HPDE6-E6E7 (cell line): ENCODE measurements around the gene HIGD1A.

Experiments
- DNase-seq: peaks from one replicate; pipeline ENCODE4 v3.0.0; 2011; ENCODE audit warnings: missing footprints; ENCODE audit errors: extremely low spot score

The HIGD1A gene

GRCh38 chr3:42735615-42736014 lies 68.7 kb downstream of the HIGD1A start:
- DNase-seq: no peak

DNA sequence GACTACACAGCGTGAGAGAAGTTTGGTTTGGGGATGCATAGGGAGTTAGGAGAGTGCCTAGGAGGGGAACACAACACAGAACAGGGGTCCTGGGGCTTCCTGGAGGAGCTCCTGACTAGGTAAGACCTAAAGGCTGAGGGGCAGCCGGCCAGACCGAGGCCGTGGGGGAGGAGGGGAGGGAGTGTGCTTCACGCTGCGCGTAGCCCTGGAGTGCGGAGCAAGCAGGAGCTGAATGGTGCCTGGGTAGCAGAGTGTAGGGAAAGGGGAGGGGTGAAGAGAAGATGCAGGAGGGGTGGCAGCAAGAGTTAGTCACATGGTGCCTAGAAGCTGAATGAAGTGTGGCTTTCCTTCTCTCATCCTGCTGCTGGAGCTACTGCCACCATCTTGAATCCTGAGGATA lies 69.3 kb downstream of the HIGD1A start:
- no peak for DNase-seq

DNA sequence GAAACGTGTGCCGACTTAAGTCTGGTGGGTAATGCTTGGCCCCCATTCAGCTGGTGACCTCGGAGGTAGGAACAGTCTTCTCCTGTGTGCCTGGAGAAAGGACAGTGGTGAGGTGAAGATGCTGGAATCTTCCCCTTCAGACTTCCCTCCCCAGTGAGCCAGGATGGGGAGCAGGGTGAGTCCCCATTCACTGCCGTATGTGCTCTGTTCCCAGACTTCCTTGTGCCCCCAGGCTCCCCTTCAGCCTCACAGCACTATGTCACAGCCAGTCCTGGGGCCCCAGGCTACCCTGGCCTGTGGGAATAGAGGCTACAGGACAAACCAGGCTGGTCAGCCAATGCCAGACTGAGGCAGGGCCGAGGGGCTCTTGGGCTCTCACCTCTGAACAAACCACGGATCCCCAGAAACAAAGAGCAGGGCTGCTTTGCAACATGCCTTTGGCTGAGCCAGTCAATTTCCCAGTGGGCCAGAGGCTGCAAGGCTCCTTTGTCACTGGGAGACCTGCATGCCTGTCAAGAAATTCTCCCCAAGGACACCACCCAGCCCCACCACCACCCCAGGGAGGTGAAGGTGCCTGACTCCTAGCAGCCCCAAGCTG lies 69.9 kb downstream of the HIGD1A start:
- no peak for DNase-seq

GRCh38 chr3:42733501-42734262 lies 70.6 kb downstream of the HIGD1A start:
- DNase-seq: no peak
